Measurements from ENCODE around the gene TNFRSF13B. TPM values are rescaled to one million over a fixed set of nuclear protein-coding genes. Genes with fewer than 3 reads are reported as not detected.

TNFRSF13B gene
- total RNA-seq, 1 experiment from 2014 or later = not detected

- TF ChIP-seq JUND (IDR thresholded peaks at IDR 0.05) (no peak), SIN3A (IDR thresholded peaks at IDR 0.05; ENCODE audit: low read depth) (no peak), YY1 (IDR thresholded peaks at IDR 0.05; ENCODE audit: extremely low read depth, insufficient replicate concordance, low read depth, low read length) (no peak), EZH2 (IDR thresholded peaks at IDR 0.05) (no peak), SRF (IDR thresholded peaks at IDR 0.05; ENCODE audit: low read depth) (no peak)
These were observed 17.4 kb downstream of the TNFRSF13B start (continued) for GRCh38 chr17:16954521-16954920.

GRCh38 chr17:16953841-16954240 lies 18.1 kb downstream of the TNFRSF13B start:
- CTCF ChIA-PET = no interaction called here
- no peaks in the 10 kb centered on the region for H3K9me3 ChIP-seq (ENCODE audit: control insufficient read depth in 1 of 2, insufficient read depth in 1 of 2, low read depth in 1 of 2, low read length in 2 of 2)
- H2AFZ ChIP-seq (ENCODE audit: low read depth, low read length, poor library complexity, severe bottlenecking) = no peak overlapping the region
- TF ChIP-seq TCF7L2 (IDR thresholded peaks at IDR 0.05; ENCODE audit: borderline replicate concordance, extremely low read depth, insufficient read depth, insufficient read length) (no peak), ELF1 (IDR thresholded peaks at IDR 0.05; ENCODE audit: borderline replicate concordance, low read depth) (no peak), EZH2phosphoT487 (IDR thresholded peaks at IDR 0.05; ENCODE audit: borderline replicate concordance) (no peak), ATF3 (IDR thresholded peaks at IDR 0.05) (no peak), RAD21 (IDR thresholded peaks at IDR 0.05; ENCODE audit: low read depth) (no peak), CBX3 (IDR thresholded peaks at IDR 0.05; ENCODE audit: low read depth) (no peak), EZH2 (IDR thresholded peaks at IDR 0.05) (no peak), CEBPB (IDR thresholded peaks at IDR 0.05; ENCODE audit: low read depth) (no peak), YY1 (IDR thresholded peaks at IDR 0.05; ENCODE audit: extremely low read depth, insufficient replicate concordance, low read depth, low read length) (no peak), CTCF (IDR thresholded peaks at IDR 0.05 in 2 of 3, conservative IDR thresholded peaks at IDR 0.05 in 1 of 3; ENCODE audit: borderline replicate concordance in 1 of 3, insufficient read depth in 1 of 3, low read depth in 2 of 3, low read length in 2 of 3) (no peak), POLR2A (IDR thresholded peaks at IDR 0.05; ENCODE audit: borderline replicate concordance, extremely low read depth, insufficient read depth, insufficient read length) (no peak), EGR1 (IDR thresholded peaks at IDR 0.05; ENCODE audit: low read depth) (no peak), MAX (IDR thresholded peaks at IDR 0.05) (no peak)
- BruUV-seq (replicated peaks) = no TSS peak
- RAD21 ChIA-PET (ENCODE audit: low non-redundant PET in 1 of 2, low total read pairs in 2 of 2, uncharacterized antibody in 2 of 2, unreplicated experiment in 2 of 2) = no interaction called here
- no peak overlapping the region for H3K4me2 ChIP-seq (ENCODE audit: low read length)
- DNase-seq (ENCODE audit: low read depth, low spot score) (no peak), ATAC-seq (no peak)
- H3K27me3 ChIP-seq (ENCODE audit: insufficient read depth, low read length) = no peaks in the 10 kb centered on the region; the same call in 1 of the 2 replicates
- intact Hi-C loops (cut with micrococcal nuclease) = no loop called here
- no peaks in the 10 kb centered on the region for H3K9me2 ChIP-seq (ENCODE audit: insufficient read depth)
- no peaks in the 10 kb centered on the region for H3K36me3 ChIP-seq (ENCODE audit: control insufficient read depth in 1 of 2, insufficient read depth in 2 of 2, low read length in 2 of 2)
- POLR2A ChIA-PET = no interaction called here
- no peaks in the 10 kb centered on the region for H3K79me2 ChIP-seq (ENCODE audit: insufficient read depth, low read length)
- H3K4me1 ChIP-seq (ENCODE audit: control insufficient read depth in 1 of 2, insufficient read depth in 2 of 2, low read length in 2 of 2) = no peaks in the 10 kb centered on the region
- H4K20me1 ChIP-seq (ENCODE audit: insufficient read depth) = no peaks in the 10 kb centered on the region
- H3K9ac ChIP-seq (ENCODE audit: low read length) = no peak overlapping the region
- H3K27ac ChIP-seq (ENCODE audit: low read depth, low read length) = no peak overlapping the region
- no peak overlapping the region for H3K4me3 ChIP-seq (replicated peaks in 1 of 2; ENCODE audit: low read depth in 1 of 2, low read length in 2 of 2)
